A549 treated with ZK216348 at 1 μM for 4 hours (cell line): ENCODE results near the gene GPR83. TPM values are rescaled to one million over a fixed set of nuclear protein-coding genes. Genes with fewer than 3 reads are reported as not detected.

Experiments
- total RNA-seq: library from RNA; stranded (reverse); fragments of 200-300 nt; extraction: Qiagen RNA extraction; gene quantifications from 5 replicates; pipeline ENCODE4 v1.2.3, GENCODE V29; 2022; ENCODE audit warnings: low read depth

Gene GPR83
- 0.06 to 0.09 TPM (median 0.07 TPM) in 4 of 5 replicates, not detected in the other for total RNA-seq

DNA sequence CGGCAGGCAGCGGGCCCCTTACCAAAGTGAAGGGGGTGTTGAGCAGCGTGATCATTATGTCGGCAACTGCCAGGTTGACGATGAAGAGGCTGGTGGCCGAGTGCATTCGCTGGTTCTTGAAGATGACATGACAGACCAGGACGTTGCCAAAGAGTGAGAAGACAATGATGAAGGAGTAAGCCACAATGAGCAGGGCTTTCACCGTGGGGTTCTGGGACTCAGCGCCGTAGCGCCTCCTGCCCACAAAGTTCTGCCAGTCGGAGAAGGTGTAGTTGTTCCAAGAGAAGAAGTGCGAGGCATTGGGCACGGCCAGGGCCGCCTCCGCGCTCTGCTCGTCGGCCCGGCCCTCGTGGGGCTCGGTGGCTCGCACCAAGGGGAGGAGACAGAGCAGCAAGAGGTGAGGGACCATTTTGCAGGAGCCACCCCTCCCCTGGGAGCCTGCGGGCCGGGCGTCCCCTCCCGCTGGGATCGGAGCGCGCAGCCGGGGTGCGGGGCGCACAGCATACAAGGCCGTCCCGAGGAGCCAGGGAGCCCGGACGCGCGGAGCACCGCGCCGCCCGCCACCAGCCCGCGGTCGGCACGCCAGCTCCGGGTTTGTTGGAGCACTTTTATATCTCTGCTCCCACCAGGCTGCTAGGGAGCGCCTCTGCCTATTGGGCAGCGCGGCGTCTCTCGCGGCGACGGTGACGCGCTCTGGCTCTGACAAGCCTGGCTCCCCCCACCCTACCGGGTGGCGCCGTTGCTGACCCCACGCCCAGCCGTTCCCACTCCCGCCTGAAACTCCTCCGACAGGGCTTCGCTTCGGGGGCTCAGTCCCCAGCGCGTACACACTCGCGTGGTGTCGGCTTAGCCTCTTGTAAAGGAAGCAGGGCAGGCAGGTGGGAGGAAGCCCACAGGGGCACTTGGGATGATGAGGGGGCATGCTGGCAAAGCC, at the start of gene GPR83:
Gene GPR83, minus strand, starts transcription at position 581 of the 934 bp plus-strand sequence. Its CDS starts 172 bp downstream, at position 409.

Other genes starting within 250 kb of the GPR83 start
- not detected in 5 replicates for gene IZUMO1R, start 96.8 kb downstream of the GPR83 start, total RNA-seq
- gene MRE11, start 92.4 kb upstream of the GPR83 start, total RNA-seq, result 12.1 to 20.6 TPM (median 17.2 TPM) in 5 replicates
- gene ANKRD49, start 92.6 kb upstream of the GPR83 start, total RNA-seq, result 5.5 to 8.1 TPM (median 6.5 TPM) in 5 replicates
- not detected in 5 replicates for gene C11orf97, start 111.0 kb upstream of the GPR83 start, total RNA-seq
- 2.0 to 3.2 TPM (median 2.7 TPM) in 5 replicates for gene FUT4, start 142.5 kb upstream of the GPR83 start, total RNA-seq
- 0.17 to 0.78 TPM (median 0.30 TPM) in 5 replicates for gene PIWIL4, start 165.9 kb upstream of the GPR83 start, total RNA-seq